Dedifferentiated amniotic fluid mesenchymal stem cell (primary cell): Measurements from ENCODE around the gene EID2B.

Source experiments
- DNase-seq: peaks from one replicate; pipeline ENCODE4 v3.0.0-alpha.2; 2016; ENCODE audit errors: extremely low spot score

The EID2B gene

GRCh38 chr19:39499932-39500331 is 32.7 kb downstream of the EID2B start:
- no peak for DNase-seq

DNA sequence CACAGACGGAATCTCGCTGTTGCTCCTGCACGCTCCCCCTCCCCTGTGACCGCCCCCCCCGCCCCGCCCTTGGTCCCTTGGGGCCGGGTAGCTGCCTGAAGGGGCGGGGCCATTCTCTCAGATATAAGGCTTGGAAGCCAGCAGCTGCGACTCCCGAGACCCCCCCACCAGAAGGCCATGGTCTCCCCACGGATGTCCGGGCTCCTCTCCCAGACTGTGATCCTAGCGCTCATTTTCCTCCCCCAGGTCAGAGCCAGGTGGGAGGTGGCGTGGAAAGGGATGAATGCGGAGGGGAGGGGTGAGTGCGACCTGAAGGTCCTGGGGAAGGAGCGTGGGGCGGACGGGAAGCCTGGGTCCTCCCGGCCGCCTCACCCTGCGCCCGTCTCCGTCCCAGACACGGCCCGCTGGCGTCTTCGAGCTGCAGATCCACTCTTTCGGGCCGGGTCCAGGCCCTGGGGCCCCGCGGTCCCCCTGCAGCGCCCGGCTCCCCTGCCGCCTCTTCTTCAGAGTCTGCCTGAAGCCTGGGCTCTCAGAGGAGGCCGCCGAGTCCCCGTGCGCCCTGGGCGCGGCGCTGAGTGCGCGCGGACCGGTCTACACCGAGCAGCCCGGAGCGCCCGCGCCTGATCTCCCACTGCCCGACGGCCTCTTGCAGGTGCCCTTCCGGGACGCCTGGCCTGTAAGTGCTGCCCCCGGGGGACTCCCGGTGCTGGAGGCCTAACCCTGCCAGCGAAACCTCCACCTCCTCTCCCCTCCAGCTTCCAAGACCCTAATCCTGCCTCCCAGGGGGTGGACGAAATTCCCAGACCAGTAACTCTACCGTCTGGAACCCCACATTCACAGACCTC is 33.6 kb downstream of the EID2B start, which contains the start of gene DLL3:
DLL3 (plus strand) TSS at position 150 of the 845 bp plus-strand sequence; CDS start at position 178, 28 bp downstream.
- no peak for DNase-seq

DNA sequence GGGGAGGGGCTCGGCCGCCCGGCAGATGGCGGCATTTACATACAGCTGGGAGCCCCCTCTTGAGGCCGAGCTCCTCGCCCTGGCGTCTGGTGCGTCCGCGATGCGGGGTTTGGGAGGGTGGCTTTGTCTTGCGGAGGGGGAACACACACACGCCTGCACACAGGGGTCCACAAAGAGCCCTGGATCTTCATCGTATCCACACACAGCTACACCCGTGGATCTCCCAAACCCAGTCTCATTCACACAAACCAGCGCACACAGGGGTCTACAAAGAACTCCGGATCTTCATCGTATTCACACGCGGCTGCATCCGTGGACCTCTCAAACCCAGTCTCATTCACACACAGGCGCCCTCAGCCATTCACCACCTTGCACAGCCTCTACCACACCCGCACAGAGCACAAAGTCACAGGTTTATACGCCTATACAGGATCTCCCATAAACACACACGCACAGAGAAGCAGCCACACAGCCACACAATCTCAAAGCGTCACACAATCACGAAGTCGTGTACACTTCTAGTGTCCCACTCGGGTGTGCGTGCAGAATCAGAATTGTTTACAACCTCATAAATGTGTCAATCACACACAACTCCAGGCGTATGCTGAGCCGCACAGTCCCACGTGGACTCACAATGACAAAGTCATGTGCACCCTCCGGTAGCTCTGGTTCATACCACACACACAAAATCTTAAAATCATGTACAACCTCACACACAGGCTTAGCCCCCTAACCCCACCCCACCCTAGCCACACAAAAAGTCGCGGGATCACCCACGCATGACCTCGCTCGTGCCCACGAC is 34.5 kb downstream of the EID2B start:
- DNase-seq = no peak

GRCh38 chr19:39497701-39497995 is 35.0 kb downstream of the EID2B start:
- DNase-seq = no peak

DNA sequence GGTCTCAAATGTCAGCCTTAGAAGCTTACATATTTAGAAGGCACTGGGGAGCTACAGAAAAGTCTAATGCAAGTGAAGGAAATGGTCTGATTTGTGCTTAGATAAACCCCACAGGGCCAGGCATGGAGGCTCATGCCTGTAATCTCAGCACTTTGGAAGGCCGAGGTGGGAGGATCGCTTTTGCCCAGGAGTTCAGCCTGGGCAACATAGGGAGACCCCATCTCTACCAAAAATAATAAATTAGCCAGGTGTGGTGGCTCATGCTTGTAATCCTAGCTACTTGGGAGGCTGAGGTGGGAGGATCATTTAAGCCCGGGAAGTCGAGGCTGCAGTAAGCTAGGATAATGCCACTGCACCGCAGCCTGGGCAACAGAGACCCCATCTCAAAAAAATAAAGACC is 36.6 kb downstream of the EID2B start:
- DNase-seq = no peak

DNA sequence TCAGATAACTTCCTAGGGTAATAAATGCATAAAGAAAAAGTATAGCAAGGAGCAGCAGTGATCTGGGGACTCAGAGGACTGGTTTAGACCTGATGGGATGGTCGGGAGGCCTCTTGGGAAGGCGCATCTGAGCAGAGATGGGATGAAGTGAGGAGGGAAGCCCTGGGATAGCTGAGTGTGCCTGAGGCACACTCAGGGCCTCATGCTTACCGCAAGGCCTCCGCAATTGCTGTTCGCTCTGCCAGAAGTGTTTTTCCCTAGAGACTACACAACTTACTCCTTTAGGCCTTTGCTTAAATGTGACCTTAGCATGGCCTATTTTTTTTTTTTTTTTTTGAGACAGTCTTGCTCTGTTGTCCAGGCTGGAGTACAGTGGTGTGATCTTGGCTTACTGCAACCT is 38.0 kb downstream of the EID2B start:
- DNase-seq = no peak

DNA sequence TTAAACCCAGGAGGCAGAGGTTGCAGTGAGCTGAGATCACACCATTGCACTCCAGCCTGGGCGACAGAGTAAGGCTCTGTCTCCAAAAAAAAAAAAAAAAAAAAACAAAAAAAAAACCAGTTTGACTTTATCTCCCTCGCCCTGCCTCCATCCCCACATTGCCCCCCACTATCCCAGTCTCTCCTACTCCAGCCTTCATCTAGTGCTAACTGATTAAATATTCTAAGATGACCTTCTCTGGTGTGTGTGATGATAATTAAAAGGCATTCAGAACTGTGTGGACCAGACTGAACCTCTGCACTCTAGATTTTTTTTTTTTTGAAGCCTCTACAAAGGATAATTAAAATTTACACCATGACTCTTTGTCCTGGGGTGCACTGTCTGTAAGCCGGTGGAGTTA is 39.9 kb downstream of the EID2B start:
- no peak for DNase-seq

DNA sequence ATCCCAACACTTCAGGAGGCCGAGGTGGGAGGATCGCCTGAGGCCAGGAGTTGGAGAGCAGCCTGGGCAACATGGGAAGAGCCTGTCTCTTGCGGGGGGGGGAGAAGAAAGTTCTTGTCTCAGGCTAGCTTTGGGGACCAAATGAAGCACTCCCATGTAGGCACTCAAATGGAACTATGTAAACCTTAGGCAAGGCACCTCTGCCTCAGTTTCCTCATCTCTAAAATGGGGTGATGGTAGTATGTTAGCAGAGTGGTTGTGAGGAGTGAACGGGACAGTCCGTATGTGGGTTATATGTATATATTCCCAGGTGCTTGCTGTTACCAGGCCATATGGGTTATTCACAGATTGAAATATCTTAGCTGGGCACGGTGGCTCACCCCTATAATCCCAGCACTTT is 40.4 kb downstream of the EID2B start:
- no peak for DNase-seq

- DNase-seq = no peak
Observed at GRCh38 chr19:39489756-39490155, 42.9 kb downstream of the EID2B start.

DNA sequence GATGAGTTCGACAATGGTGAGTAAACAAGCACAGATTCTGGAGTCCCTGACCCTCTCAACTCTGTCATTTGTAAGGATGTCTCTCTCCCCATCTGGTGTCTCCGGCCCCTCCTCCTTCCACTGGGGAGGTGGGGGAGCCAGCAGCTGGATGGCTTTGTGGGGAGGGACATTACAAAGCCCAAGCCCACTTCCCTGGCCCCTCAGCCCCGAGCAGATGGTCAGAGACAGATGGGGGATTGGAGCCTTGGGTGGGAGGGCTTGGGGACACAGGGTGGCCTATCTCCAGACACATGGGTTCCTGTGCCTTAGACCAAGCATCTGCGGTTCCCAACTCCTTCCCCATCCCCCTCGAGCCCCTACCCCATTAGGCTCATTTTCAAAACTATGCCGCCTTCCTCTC is 49.5 kb downstream of the EID2B start:
- no peak for DNase-seq

GRCh38 chr19:39481676-39482075 is 51.0 kb downstream of the EID2B start:
- no peak for DNase-seq

DNA sequence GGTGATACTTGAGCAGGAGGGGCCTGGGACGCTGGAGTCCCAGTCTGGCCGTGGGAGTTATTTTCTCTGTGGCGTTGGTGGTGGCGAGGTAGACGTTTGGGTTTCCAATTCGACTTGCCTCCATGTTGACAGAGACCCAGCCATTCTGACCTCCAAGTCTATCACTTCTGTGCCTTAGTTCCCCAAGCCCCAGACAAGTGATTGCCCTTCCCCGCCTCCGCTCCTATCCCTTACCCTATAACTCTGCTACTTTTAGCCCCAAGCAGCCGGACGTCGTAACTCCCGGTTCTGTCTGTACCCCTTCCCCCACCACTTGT is 51.5 kb downstream of the EID2B start:
- no peak for DNase-seq
